ENCODE results near the gene JOSD1. TPM values are rescaled to one million over a fixed set of nuclear protein-coding genes. Genes with fewer than 3 reads are reported as not detected.

JOSD1 gene
- total and polyA plus RNA-seq, 4 donors: 17.8 to 64.0 (median 43.8) TPM

DNA sequence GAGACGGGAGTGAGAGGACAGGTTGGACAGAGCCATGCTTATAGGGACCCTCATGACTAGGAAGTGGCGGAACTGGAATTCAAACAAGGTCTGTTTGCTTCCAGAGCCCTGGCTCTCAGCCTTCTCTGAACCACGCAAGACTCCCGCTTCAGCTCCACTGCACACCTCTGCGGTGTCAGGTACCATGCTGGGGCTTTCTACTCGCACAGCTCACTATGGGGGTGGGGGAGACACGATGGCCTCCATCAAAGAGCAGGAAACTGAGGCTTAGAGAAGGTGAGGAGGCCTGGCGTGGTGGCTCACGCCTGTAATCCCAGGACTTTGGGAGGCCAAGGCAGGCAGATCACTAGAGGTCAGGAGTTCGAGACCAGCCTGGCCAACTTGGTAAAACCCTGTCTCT, 40.8 kb upstream of the JOSD1 start:
- H3K4me3 ChIP-seq: no peak overlapping the region
- no peaks in the 10 kb centered on the region for H3K9me3 ChIP-seq (ENCODE audit: control insufficient read depth in 4 of 4, insufficient read depth in 3 of 4, low read length in 3 of 4)
- H3K36me3 ChIP-seq (ENCODE audit: control insufficient read depth in 4 of 4, insufficient read depth in 4 of 4, low read length in 4 of 4): peaks cover 33 to 85% (median 64%) of the 10 kb centered on the region in 4 donors
- no peak overlapping the region for H3K27ac ChIP-seq (ENCODE audit: low read depth in 1 of 2, low read length in 1 of 2)
- DNase-seq (no peak), ATAC-seq (ENCODE audit: insufficient read depth, low FRiP score) (no peak)
- TF ChIP-seq, protein P1, sequence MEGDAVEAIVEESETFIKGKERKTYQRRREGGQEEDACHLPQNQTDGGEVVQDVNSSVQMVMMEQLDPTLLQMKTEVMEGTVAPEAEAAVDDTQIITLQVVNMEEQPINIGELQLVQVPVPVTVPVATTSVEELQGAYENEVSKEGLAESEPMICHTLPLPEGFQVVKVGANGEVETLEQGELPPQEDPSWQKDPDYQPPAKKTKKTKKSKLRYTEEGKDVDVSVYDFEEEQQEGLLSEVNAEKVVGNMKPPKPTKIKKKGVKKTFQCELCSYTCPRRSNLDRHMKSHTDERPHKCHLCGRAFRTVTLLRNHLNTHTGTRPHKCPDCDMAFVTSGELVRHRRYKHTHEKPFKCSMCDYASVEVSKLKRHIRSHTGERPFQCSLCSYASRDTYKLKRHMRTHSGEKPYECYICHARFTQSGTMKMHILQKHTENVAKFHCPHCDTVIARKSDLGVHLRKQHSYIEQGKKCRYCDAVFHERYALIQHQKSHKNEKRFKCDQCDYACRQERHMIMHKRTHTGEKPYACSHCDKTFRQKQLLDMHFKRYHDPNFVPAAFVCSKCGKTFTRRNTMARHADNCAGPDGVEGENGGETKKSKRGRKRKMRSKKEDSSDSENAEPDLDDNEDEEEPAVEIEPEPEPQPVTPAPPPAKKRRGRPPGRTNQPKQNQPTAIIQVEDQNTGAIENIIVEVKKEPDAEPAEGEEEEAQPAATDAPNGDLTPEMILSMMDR (IDR thresholded peaks at IDR 0.05; ENCODE audit: control extremely low read depth, extremely low read depth): no peak
- no peak overlapping the region for H3K9ac ChIP-seq (ENCODE audit: insufficient read depth in 1 of 2, low read length in 2 of 2)
- 96 to 97% methylated on average over 10 of the region's 10 CpGs for WGBS, 2 donors
- no peaks in the 10 kb centered on the region for H3K4me1 ChIP-seq (ENCODE audit: control insufficient read depth in 5 of 5, insufficient read depth in 5 of 5, low read length in 5 of 5)
- no peaks in the 10 kb centered on the region for H3K27me3 ChIP-seq (ENCODE audit: control insufficient read depth in 3 of 3, insufficient read depth in 3 of 3, low read length in 2 of 3)

DNA sequence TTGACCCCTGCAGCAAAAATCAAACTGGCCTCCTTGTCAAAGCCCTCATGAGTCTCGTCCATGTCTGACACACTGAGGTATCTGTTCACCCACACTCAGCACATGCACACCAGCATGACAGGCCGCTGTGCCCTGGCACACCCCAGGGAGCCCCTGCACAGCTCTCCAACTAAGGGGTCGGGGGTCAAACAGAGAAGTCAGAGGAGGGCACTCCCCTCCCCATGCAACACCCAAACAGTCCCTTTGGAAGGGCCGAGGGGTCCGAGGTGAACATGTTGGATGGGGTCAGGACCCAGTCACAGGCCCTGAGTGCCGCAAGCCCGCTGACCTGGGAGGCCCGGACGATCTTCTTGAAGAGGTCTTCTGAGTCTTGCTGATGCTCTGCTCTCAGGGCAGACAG, 40.4 kb upstream of the JOSD1 start:
- no peaks in the 10 kb centered on the region for H3K9me3 ChIP-seq (ENCODE audit: control insufficient read depth in 4 of 4, insufficient read depth in 3 of 4, low read length in 3 of 4)
- H3K9ac ChIP-seq (ENCODE audit: insufficient read depth in 1 of 2, low read length in 2 of 2): no peak overlapping the region
- no peaks in the 10 kb centered on the region for H3K4me1 ChIP-seq (ENCODE audit: control insufficient read depth in 5 of 5, insufficient read depth in 5 of 5, low read length in 5 of 5)
- no peak overlapping the region for H3K4me3 ChIP-seq
- peaks cover 30 to 84% (median 65%) of the 10 kb centered on the region in 4 donors for H3K36me3 ChIP-seq (ENCODE audit: control insufficient read depth in 4 of 4, insufficient read depth in 4 of 4, low read length in 4 of 4)
- 92 to 96% methylated on average over 9 of the region's 9 CpGs for whole genome bisulfite sequencing, 2 donors
- no peaks in the 10 kb centered on the region for H3K27me3 ChIP-seq (ENCODE audit: control insufficient read depth in 3 of 3, insufficient read depth in 3 of 3, low read length in 2 of 3)
- DNase-seq (no peak), ATAC-seq (ENCODE audit: insufficient read depth, low FRiP score) (no peak)
- TF ChIP-seq, protein P1 (IDR thresholded peaks at IDR 0.05; ENCODE audit: control extremely low read depth, extremely low read depth): no peak
- no peak overlapping the region for H3K27ac ChIP-seq (ENCODE audit: low read depth in 1 of 2, low read length in 1 of 2)

DNA sequence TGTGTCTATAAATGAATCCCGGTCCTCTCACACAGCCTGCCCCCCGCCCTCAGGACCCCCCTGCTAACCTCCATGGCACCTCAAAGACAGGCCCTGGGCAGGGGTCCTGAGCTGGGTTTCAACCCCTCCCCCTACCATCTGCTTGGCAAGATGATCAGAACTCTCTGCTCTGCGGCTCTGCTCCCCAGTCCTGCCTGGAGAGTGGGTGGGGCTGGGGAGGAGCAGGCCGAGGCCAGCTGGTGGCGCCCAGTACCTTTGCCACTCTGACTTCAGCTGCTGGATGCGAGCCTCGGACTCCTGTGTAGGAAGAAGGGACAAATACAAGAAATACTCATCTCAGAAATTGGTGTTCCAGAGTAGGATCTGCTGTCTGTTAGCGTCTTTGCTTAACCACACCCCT, 40.0 kb upstream of the JOSD1 start:
- H3K4me3 ChIP-seq: no peak overlapping the region
- H3K36me3 ChIP-seq (ENCODE audit: control insufficient read depth in 4 of 4, insufficient read depth in 4 of 4, low read length in 4 of 4): peaks cover 29 to 84% (median 65%) of the 10 kb centered on the region in 4 donors
- DNase-seq: no peak
- H3K27ac ChIP-seq (ENCODE audit: low read depth in 1 of 2, low read length in 1 of 2): no peak overlapping the region
- H3K27me3 ChIP-seq (ENCODE audit: control insufficient read depth in 3 of 3, insufficient read depth in 3 of 3, low read length in 2 of 3): no peaks in the 10 kb centered on the region
- WGBS, 2 donors: 91% methylated on average over 8 of the region's 8 CpGs
- no peaks in the 10 kb centered on the region for H3K4me1 ChIP-seq (ENCODE audit: control insufficient read depth in 5 of 5, insufficient read depth in 5 of 5, low read length in 5 of 5)
- no peak overlapping the region for H3K9ac ChIP-seq (ENCODE audit: insufficient read depth in 1 of 2, low read length in 2 of 2)
- TF ChIP-seq, protein P1 (IDR thresholded peaks at IDR 0.05; ENCODE audit: control extremely low read depth, extremely low read depth): no peak
- no peaks in the 10 kb centered on the region for H3K9me3 ChIP-seq (ENCODE audit: control insufficient read depth in 4 of 4, insufficient read depth in 3 of 4, low read length in 3 of 4)
- ATAC-seq (ENCODE audit: insufficient read depth, low FRiP score): no peak

DNA sequence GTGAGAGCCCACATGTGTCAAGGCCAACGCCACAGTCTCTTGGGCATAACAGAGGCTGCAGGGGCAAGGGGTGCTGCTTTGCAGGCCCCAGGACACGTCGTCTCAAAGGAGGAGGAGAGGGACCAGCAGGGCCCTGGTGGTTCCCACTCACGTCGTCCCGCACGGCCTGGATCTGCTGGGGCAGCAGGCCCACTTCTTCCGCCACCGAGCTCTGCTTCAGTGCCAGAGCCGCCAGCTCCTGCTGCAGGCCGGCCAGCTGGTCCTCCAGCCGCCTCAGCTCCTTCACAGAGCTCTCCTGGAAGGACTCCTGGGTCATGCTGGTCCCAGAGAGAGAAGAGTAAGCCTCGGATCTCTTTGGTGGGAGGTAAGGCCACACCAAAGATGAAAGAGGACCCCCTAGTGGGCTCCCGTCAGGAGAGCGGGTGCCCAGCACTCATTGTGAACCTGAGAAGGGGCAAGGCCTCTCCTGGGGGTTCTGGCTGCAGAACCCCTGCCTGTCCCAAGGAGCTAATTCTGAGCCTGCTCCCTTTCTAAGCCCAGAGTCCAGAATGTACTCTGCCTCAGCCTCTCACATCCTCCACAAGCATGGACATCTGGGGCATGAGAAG, 39.5 kb upstream of the JOSD1 start:
- peaks cover 24 to 83% (median 60%) of the 10 kb centered on the region in 4 donors for H3K36me3 ChIP-seq (ENCODE audit: control insufficient read depth in 4 of 4, insufficient read depth in 4 of 4, low read length in 4 of 4)

More for the DNA sequence above, 39.5 kb upstream of the JOSD1 start:
- no peak overlapping the region for H3K27ac ChIP-seq (ENCODE audit: low read depth in 1 of 2, low read length in 1 of 2)
- 94 to 97% methylated on average over 15 of the region's 15 CpGs for WGBS, 2 donors
- H3K9me3 ChIP-seq (ENCODE audit: control insufficient read depth in 4 of 4, insufficient read depth in 3 of 4, low read length in 3 of 4): no peaks in the 10 kb centered on the region
- ATAC-seq (ENCODE audit: insufficient read depth, low FRiP score): no peak
- no peak overlapping the region for H3K4me3 ChIP-seq
- H3K4me1 ChIP-seq (ENCODE audit: control insufficient read depth in 5 of 5, insufficient read depth in 5 of 5, low read length in 5 of 5): no peaks in the 10 kb centered on the region
- TF ChIP-seq, protein P1 (IDR thresholded peaks at IDR 0.05; ENCODE audit: control extremely low read depth, extremely low read depth): no peak
- no peak overlapping the region for H3K9ac ChIP-seq (ENCODE audit: insufficient read depth in 1 of 2, low read length in 2 of 2)
- DNase-seq: no peak
- H3K27me3 ChIP-seq (ENCODE audit: control insufficient read depth in 3 of 3, insufficient read depth in 3 of 3, low read length in 2 of 3): no peaks in the 10 kb centered on the region

All from lung (tissue), 12 donors.